Stomach (tissue), 4 donors: ENCODE data around the gene CUTC.

Source experiments
- EP300 ChIP-seq: sonication (generic); formaldehyde crosslinking; IDR thresholded peaks from one replicate; pipeline ENCODE4 v1.6.1; 2017; ENCODE audit warnings: antibody characterized with exemption
- POLR2A ChIP-seq, 4 donors: fragments of 450-650 bp; IDR thresholded peaks; one replicate each; pipeline ENCODE4 v1.6.1; 2016; ENCODE audit warnings: antibody characterized with exemption in 4 of 4, control low read depth in 2 of 4, mild to moderate bottlenecking in 1 of 4, moderate library complexity in 1 of 4
- POLR2AphosphoS5 ChIP-seq, 3 donors: sonication (generic); formaldehyde crosslinking; IDR thresholded peaks; one replicate each; pipeline ENCODE4 v1.6.1; 2016; ENCODE audit warnings: antibody characterized with exemption in 3 of 3
- TF ChIP-seq, protein P1 (sequence below), 7 experiments: fragments of 450-650 bp in 4 of 7; fragments of 200-600 bp in 3 of 7; sonication (generic) in 3 of 7; IDR thresholded peaks; one replicate each; pipeline ENCODE4 v1.5.1; 2016 to 2019; ENCODE audit warnings: antibody characterized with exemption in 7 of 7, control low read depth in 2 of 7, mild to moderate bottlenecking in 1 of 7

DNA sequence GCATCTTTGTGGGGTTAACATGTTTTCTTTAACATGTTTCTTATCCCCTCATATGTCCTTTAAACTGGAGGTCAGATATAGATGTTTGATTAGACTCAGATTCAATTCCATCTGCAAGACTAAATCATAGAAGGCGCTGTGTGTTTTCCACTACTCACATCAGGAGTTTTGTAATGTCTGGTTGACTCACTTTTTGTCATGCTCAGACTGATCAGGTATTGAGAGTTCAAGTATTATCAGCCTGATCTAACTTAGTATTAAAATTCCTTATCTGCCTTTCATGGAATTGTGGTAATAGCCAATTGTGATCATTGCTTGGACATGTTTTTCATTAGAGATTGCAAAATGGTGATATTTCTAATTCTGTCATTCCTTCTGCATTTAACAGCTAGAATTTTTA is 42.6 kb upstream of the CUTC start:
- TF ChIP-seq, protein P1, sequence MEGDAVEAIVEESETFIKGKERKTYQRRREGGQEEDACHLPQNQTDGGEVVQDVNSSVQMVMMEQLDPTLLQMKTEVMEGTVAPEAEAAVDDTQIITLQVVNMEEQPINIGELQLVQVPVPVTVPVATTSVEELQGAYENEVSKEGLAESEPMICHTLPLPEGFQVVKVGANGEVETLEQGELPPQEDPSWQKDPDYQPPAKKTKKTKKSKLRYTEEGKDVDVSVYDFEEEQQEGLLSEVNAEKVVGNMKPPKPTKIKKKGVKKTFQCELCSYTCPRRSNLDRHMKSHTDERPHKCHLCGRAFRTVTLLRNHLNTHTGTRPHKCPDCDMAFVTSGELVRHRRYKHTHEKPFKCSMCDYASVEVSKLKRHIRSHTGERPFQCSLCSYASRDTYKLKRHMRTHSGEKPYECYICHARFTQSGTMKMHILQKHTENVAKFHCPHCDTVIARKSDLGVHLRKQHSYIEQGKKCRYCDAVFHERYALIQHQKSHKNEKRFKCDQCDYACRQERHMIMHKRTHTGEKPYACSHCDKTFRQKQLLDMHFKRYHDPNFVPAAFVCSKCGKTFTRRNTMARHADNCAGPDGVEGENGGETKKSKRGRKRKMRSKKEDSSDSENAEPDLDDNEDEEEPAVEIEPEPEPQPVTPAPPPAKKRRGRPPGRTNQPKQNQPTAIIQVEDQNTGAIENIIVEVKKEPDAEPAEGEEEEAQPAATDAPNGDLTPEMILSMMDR (IDR thresholded peaks at IDR 0.05): no peak
- TF ChIP-seq POLR2AphosphoS5 (IDR thresholded peaks at IDR 0.05) (no peak), EP300 (no peak), POLR2A (IDR thresholded peaks at IDR 0.05) (no peak)
